Measurements from ENCODE around the gene INSIG1. TPM values are rescaled to one million over a fixed set of nuclear protein-coding genes. Genes with fewer than 3 reads are reported as not detected.

Gene INSIG1
- total and polyA plus RNA-seq, 2 experiments from 2014 or later: 30.7 to 40.3 TPM

- peaks cover 28% of the 10 kb centered on the region for H3F3A ChIP-seq (ENCODE audit: insufficient read depth)
- no peaks in the 10 kb centered on the region for H4K20me1 ChIP-seq (ENCODE audit: insufficient read depth)
- peak overlapping the region; percentile 75 for H2AFZ ChIP-seq
- peak overlapping the region; percentile 99 for H3K9ac ChIP-seq
- peak overlapping the region; percentile 76 for H3K4me2 ChIP-seq (ENCODE audit: unreplicated experiment)
- H3K79me2 ChIP-seq (ENCODE audit: insufficient read depth): peaks cover 24% of the 10 kb centered on the region
- H3K9me2 ChIP-seq (ENCODE audit: insufficient read depth): no peaks in the 10 kb centered on the region
- peaks cover 26% of the 10 kb centered on the region for H3K4me1 ChIP-seq (ENCODE audit: insufficient read depth)
- peak overlapping the region; percentile 96 for H3K27ac ChIP-seq
- TF ChIP-seq EZH2 (IDR thresholded peaks at IDR 0.05; ENCODE audit: insufficient read depth, poor library complexity, severe bottlenecking) (no peak), EZH2phosphoT487 (IDR thresholded peaks at IDR 0.05; ENCODE audit: insufficient read depth, low read depth) (no peak)
- in situ Hi-C loops (cut with MboI): no loop called here
- peak; percentile 93 for DNase-seq
- H3K9me3 ChIP-seq (ENCODE audit: low read depth): no peaks in the 10 kb centered on the region
- H3K27me3 ChIP-seq (replicated peaks; ENCODE audit: insufficient read depth): no peaks in the 10 kb centered on the region
- peak overlapping the region; percentile 88 for H3K4me3 ChIP-seq
- 3% methylated on average over 40 to 57 of the region's 57 CpGs for WGBS, 2 experiments (ENCODE audit: low coverage in 1 of 2, low lambda C conversion rate in 2 of 2, missing lambda C conversion rate in 2 of 2)
- no peaks in the 10 kb centered on the region; the same call in 1 of the 2 replicates for H3K36me3 ChIP-seq (ENCODE audit: low read depth)
Observed at GRCh38 chr7:155296788-155297516, 726 bp upstream of the INSIG1 start.

GRCh38 chr7:155298288-155298833, 683 bp downstream of the INSIG1 start:
- Histone ChIP-seq H3K36me3 (ENCODE audit: low read depth) (peaks cover 3% of the 10 kb centered on the region; the same call in 1 of the 2 replicates), H3K4me2 (ENCODE audit: unreplicated experiment) (peak overlapping the region; percentile 85), H3K9me2 (ENCODE audit: insufficient read depth) (no peaks in the 10 kb centered on the region), H4K20me1 (ENCODE audit: insufficient read depth) (no peaks in the 10 kb centered on the region), H3K27me3 (replicated peaks; ENCODE audit: insufficient read depth) (no peaks in the 10 kb centered on the region), H3F3A (ENCODE audit: insufficient read depth) (peaks cover 28% of the 10 kb centered on the region), H3K9ac (peak overlapping the region; percentile 94), H3K27ac (peak overlapping the region; percentile 96), H3K79me2 (ENCODE audit: insufficient read depth) (peaks cover 38% of the 10 kb centered on the region), H3K9me3 (ENCODE audit: low read depth) (no peaks in the 10 kb centered on the region), H3K4me1 (ENCODE audit: insufficient read depth) (peaks cover 26% of the 10 kb centered on the region), H3K4me3 (peak overlapping the region; percentile 88), H2AFZ (peak overlapping the region; percentile 81)
- no peak for TF ChIP-seq EZH2 (IDR thresholded peaks at IDR 0.05; ENCODE audit: insufficient read depth, poor library complexity, severe bottlenecking)
- no peak for TF ChIP-seq EZH2phosphoT487 (IDR thresholded peaks at IDR 0.05; ENCODE audit: insufficient read depth, low read depth)
- in situ Hi-C loops (cut with MboI): no loop called here
- 0 to 1% methylated on average over 23 to 34 of the region's 34 CpGs for WGBS, 2 experiments (ENCODE audit: low coverage in 1 of 2, low lambda C conversion rate in 2 of 2, missing lambda C conversion rate in 2 of 2)
- DNase-seq: peak; percentile 61

GRCh38 chr7:155298834-155299534, 1.3 kb downstream of the INSIG1 start:
- Histone ChIP-seq H3K9me3 (ENCODE audit: low read depth) (no peaks in the 10 kb centered on the region), H2AFZ (peak overlapping the region; percentile 81), H3K79me2 (ENCODE audit: insufficient read depth) (peaks cover 44% of the 10 kb centered on the region), H3K4me1 (ENCODE audit: insufficient read depth) (peaks cover 26% of the 10 kb centered on the region), H3K4me2 (ENCODE audit: unreplicated experiment) (peak overlapping the region; percentile 85), H3K4me3 (peak overlapping the region; percentile 88), H3K27me3 (replicated peaks; ENCODE audit: insufficient read depth) (no peaks in the 10 kb centered on the region), H3K9me2 (ENCODE audit: insufficient read depth) (no peaks in the 10 kb centered on the region), H3K27ac (peak overlapping the region; percentile 96), H3K36me3 (ENCODE audit: low read depth) (peaks cover 6% of the 10 kb centered on the region; the same call in 1 of the 2 replicates), H4K20me1 (ENCODE audit: insufficient read depth) (no peaks in the 10 kb centered on the region), H3F3A (ENCODE audit: insufficient read depth) (peaks cover 28% of the 10 kb centered on the region), H3K9ac (peak overlapping the region; percentile 94)
- WGBS, 2 experiments (ENCODE audit: low coverage in 1 of 2, low lambda C conversion rate in 2 of 2, missing lambda C conversion rate in 2 of 2): 0 to 2% methylated on average over 27 of the region's 27 CpGs
- in situ Hi-C loops (cut with MboI): no loop called here
- peak; percentile 98 for DNase-seq
- no peak for TF ChIP-seq EZH2 (IDR thresholded peaks at IDR 0.05; ENCODE audit: insufficient read depth, poor library complexity, severe bottlenecking)
- TF ChIP-seq EZH2phosphoT487 (IDR thresholded peaks at IDR 0.05; ENCODE audit: insufficient read depth, low read depth): no peak

- peak overlapping the region; percentile 96 for H3K27ac ChIP-seq
- H3K9me3 ChIP-seq (ENCODE audit: low read depth): no peaks in the 10 kb centered on the region
- peaks cover 45% of the 10 kb centered on the region for H3K79me2 ChIP-seq (ENCODE audit: insufficient read depth)
- H4K20me1 ChIP-seq (ENCODE audit: insufficient read depth): no peaks in the 10 kb centered on the region
- peak overlapping the region; percentile 85 for H3K4me2 ChIP-seq (ENCODE audit: unreplicated experiment)
- H3K4me3 ChIP-seq: peak overlapping the region; percentile 88
- H3K9me2 ChIP-seq (ENCODE audit: insufficient read depth): no peaks in the 10 kb centered on the region
- H3K27me3 ChIP-seq (replicated peaks; ENCODE audit: insufficient read depth): no peaks in the 10 kb centered on the region
- peaks cover 28% of the 10 kb centered on the region for H3F3A ChIP-seq (ENCODE audit: insufficient read depth)
- H2AFZ ChIP-seq: peak overlapping the region; percentile 81
- DNase-seq: peak; percentile 48
- 50 to 52% methylated on average over 8 of the region's 8 CpGs for WGBS, 2 experiments (ENCODE audit: low coverage in 1 of 2, low lambda C conversion rate in 2 of 2, missing lambda C conversion rate in 2 of 2)
- H3K36me3 ChIP-seq (ENCODE audit: low read depth): peaks cover 12% of the 10 kb centered on the region; the same call in 1 of the 2 replicates
- H3K4me1 ChIP-seq (ENCODE audit: insufficient read depth): peaks cover 26% of the 10 kb centered on the region
- TF ChIP-seq EZH2 (IDR thresholded peaks at IDR 0.05; ENCODE audit: insufficient read depth, poor library complexity, severe bottlenecking) (no peak), EZH2phosphoT487 (IDR thresholded peaks at IDR 0.05; ENCODE audit: insufficient read depth, low read depth) (no peak)
- H3K9ac ChIP-seq: peak overlapping the region; percentile 94
- in situ Hi-C loops (cut with MboI): no loop called here
Observed at GRCh38 chr7:155299535-155300202, 2.0 kb downstream of the INSIG1 start.
